22Rv1 (cell line): ENCODE measurements around the gene TRAP1.

Experiments used
- H3K27ac ChIP-seq: fragments of 450-650 bp; 2 replicates; pipeline ENCODE4 v1.5.1; 2017
- ZFX ChIP-seq: fragments of 450-650 bp; IDR thresholded peaks from 2 replicates; pipeline ENCODE4 v1.6.1; 2017; ENCODE audit warnings: antibody characterized with exemption, borderline replicate concordance
- TF ChIP-seq, protein P1 (sequence below): fragments of 450-650 bp; IDR thresholded peaks from 2 replicates; pipeline ENCODE4 v1.5.1; 2017; ENCODE audit warnings: mild to moderate bottlenecking

The TRAP1 gene

DNA sequence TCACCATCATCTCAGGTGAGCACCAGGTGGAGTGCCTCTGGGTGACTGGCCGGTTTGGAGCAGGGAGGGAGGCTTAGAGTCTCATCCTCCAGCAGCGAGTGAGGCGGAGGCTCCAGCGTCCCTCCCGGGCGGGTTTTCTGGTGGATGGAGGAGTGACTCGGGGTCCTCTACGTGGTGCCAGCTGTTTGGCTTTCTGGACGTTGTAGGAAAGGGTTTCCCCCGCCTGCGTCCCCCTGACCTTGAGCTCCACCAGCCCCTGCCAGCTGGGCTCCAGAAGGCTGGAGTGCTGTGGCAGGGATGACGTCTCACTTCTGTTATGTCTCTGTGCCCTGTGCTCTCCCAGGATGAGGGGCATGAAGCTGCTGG is 62.3 kb downstream of the TRAP1 start:
- peak overlapping the region; percentile 77 for H3K27ac ChIP-seq
- TF ChIP-seq, protein P1, sequence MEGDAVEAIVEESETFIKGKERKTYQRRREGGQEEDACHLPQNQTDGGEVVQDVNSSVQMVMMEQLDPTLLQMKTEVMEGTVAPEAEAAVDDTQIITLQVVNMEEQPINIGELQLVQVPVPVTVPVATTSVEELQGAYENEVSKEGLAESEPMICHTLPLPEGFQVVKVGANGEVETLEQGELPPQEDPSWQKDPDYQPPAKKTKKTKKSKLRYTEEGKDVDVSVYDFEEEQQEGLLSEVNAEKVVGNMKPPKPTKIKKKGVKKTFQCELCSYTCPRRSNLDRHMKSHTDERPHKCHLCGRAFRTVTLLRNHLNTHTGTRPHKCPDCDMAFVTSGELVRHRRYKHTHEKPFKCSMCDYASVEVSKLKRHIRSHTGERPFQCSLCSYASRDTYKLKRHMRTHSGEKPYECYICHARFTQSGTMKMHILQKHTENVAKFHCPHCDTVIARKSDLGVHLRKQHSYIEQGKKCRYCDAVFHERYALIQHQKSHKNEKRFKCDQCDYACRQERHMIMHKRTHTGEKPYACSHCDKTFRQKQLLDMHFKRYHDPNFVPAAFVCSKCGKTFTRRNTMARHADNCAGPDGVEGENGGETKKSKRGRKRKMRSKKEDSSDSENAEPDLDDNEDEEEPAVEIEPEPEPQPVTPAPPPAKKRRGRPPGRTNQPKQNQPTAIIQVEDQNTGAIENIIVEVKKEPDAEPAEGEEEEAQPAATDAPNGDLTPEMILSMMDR: no peak
- no peak for TF ChIP-seq ZFX

DNA sequence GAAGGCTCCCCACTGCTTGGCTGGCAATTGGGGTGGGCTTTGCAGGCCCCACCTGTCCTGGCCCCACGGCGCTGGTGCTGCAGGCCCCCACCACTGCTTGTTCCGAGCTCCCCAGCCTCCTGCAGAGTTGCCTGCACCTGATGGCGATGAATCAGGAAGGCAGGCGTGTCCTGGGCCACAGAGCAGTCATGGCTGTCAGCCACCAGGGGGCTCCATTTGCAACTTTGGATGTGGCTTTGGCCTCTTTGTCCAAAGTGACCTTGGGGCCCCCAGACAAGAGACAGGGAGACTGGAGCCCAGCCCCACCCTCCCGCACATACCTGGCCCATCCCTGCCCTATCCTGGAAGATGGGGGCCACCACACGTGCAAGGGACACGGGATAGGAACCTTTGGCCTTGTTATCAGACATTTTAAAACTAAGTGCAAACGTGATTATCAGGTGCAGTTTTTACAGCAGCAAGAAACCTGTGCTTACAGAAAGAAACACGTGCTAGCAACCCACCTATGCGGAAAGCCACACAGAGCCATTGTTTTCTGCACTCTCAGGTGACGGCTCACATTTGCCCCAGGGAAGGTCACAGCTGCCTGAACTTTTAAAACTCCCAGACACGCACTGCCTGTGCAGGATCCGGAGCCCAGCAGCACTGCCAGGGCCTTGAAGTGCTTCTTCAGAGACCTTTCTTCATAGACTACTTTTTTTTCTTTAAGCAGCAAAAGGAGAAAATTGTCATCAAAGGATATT is 62.9 kb downstream of the TRAP1 start, which contains the start of gene DNASE1:
TSS of gene DNASE1 (plus strand) at position 443 of the 743 bp plus-strand sequence. CDS start 683 bp downstream, outside the sequence.
- TF ChIP-seq, protein P1: peak; percentile 87
- no peak for TF ChIP-seq ZFX
- H3K27ac ChIP-seq: peak within 1 kb of the TSS; percentile 77

- TF ChIP-seq, protein P1: no peak
- TF ChIP-seq ZFX: no peak
- H3K27ac ChIP-seq: peak overlapping the region; percentile 20
Measured at GRCh38 chr16:3652373-3653195, 64.7 kb downstream of the TRAP1 start.

- peak overlapping the region; percentile 20 for H3K27ac ChIP-seq
- TF ChIP-seq, protein P1: no peak
- TF ChIP-seq ZFX: no peak
Measured at GRCh38 chr16:3651461-3652372, 65.6 kb downstream of the TRAP1 start.

DNA sequence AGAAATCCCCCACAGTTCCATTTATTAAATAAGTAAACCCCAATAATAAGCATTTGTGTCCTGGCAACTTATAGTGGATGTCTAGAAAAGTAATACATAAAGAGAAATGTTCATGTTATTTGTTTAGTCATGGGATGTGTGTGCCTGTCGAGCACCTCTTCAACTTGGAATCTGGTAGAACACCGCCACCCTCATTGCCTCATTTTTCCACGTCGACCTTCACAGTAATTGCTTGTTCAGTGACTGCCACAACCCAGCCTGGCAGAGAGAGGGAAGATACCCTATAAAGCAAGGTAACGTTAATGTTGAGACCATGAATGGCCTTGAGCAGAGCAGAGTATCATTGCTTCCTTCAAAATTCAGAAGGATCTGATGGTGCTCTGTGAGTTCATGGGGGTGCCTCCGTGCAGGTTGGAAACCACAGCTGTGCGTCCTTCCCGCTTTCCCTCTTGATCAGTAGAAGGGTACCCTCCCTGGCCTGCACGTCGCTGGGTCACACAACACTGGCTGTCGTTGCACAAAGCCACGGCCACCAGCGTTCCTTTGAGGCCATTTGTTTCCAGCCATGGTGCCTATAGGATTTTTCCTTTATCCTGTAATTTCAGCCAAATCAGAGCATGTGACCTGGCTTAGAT is 66.6 kb downstream of the TRAP1 start:
- H3K27ac ChIP-seq: peak overlapping the region; percentile 20; the same call in 1 of the 2 replicates
- TF ChIP-seq, protein P1: no peak
- no peak for TF ChIP-seq ZFX

- peak overlapping the region; percentile 95 for H3K27ac ChIP-seq
- TF ChIP-seq, protein P1: no peak
- TF ChIP-seq ZFX: no peak
Measured at GRCh38 chr16:3646348-3646920, 70.9 kb downstream of the TRAP1 start.
